NB4 (cell line): ENCODE results near the gene TMEM132E.
A peak's percentile ranks its signal among the peaks of the same experiment; 100 is the strongest.

ENCODE experiments used
- DNase-seq: peaks from one replicate; pipeline ENCODE4 v3.0.0; 2010; ENCODE audit warnings: low read depth
- H3K4me3 ChIP-seq: one replicate; pipeline ENCODE4 v1.5.1; 2011; ENCODE audit warnings: mild to moderate bottlenecking, low read depth, low read length, moderate library complexity
- MYC ChIP-seq: IDR thresholded peaks from 2 replicates; pipeline ENCODE4 v1.6.1; 2011; ENCODE audit warnings: low read depth, low read length
- POLR2A ChIP-seq: IDR thresholded peaks from 2 replicates; pipeline ENCODE4 v1.6.1; 2011; ENCODE audit warnings: mild to moderate bottlenecking; ENCODE audit not compliant: insufficient read length; ENCODE audit errors: extremely low read depth
- TF ChIP-seq, protein P1 (sequence below): IDR thresholded peaks from 2 replicates; pipeline ENCODE4 v1.6.1; 2011; ENCODE audit warnings: low read depth, low read length
- TF ChIP-seq, protein P2 (sequence below): IDR thresholded peaks from one replicate; pipeline ENCODE4 v1.5.1; 2012; ENCODE audit warnings: low read depth, low read length

The TMEM132E gene

DNA sequence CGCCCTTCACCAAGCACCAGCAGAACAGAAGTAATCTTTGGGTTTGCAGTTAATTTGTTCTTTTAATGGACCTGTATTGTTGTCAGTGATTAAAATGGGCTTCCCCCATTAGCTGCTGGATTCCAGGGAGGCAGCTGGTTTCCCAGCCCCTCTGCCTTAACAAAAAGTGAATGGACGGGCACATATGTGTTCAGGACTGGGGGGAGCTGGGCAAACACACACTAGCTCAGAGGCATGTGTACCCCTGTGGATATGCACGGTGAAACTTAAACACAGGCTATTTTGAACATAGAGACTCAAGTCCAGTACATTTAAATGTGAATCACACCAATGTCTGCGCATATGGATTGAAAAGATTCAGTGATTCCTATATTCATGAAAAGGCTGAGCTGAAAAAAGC is 25.5 kb upstream of the TMEM132E start:
- TF ChIP-seq, protein P1, sequence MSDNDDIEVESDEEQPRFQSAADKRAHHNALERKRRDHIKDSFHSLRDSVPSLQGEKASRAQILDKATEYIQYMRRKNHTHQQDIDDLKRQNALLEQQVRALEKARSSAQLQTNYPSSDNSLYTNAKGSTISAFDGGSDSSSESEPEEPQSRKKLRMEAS, result no peak
- TF ChIP-seq POLR2A, result no peak
- no peak overlapping the region for H3K4me3 ChIP-seq
- no peak for DNase-seq

DNA sequence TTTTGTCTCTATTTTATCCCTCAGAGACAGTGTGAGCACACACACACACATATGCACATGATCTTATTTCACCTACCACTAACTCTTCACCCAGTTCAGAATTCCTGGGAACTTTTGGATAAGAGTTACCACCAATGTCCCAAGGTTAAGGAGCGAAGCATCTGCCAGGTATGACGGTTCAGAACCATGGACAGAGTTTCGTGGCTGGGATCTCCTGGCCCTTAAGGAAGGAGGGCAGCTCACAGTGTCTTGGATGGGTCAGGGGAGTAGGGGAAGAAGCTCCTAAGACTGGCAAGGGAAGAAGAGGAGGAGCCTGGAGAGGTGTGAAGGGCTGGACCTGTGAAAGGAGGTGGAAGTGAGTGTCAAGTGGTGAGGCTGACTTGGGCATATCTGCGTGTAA is 23.0 kb upstream of the TMEM132E start:
- peak; percentile 42 for DNase-seq
- no peak overlapping the region for H3K4me3 ChIP-seq
- TF ChIP-seq, protein P2, sequence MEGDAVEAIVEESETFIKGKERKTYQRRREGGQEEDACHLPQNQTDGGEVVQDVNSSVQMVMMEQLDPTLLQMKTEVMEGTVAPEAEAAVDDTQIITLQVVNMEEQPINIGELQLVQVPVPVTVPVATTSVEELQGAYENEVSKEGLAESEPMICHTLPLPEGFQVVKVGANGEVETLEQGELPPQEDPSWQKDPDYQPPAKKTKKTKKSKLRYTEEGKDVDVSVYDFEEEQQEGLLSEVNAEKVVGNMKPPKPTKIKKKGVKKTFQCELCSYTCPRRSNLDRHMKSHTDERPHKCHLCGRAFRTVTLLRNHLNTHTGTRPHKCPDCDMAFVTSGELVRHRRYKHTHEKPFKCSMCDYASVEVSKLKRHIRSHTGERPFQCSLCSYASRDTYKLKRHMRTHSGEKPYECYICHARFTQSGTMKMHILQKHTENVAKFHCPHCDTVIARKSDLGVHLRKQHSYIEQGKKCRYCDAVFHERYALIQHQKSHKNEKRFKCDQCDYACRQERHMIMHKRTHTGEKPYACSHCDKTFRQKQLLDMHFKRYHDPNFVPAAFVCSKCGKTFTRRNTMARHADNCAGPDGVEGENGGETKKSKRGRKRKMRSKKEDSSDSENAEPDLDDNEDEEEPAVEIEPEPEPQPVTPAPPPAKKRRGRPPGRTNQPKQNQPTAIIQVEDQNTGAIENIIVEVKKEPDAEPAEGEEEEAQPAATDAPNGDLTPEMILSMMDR, result no peak
- TF ChIP-seq MYC, result no peak
- TF ChIP-seq, protein P1, result no peak
- TF ChIP-seq POLR2A, result no peak

DNA sequence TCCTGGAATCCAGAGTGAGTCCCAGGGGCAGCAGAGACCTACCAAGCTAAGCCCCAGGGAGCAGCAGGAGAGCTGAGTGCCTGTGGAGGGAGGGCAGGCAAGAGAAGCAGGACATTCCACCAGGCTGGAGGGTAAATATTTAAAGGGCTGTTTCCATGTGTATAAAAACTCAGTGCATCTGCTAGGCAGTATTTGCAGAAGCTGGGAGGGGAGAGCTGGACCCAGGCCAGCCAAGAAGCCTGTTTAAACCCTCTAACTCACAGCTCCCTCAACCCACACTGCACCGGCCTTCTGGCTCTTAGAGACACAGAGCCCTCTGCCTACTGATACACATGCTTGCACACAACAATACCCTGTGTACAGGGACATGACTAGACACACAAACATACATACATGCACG is 22.5 kb upstream of the TMEM132E start:
- no peak for TF ChIP-seq POLR2A
- H3K4me3 ChIP-seq, result no peak overlapping the region
- no peak for DNase-seq

DNA sequence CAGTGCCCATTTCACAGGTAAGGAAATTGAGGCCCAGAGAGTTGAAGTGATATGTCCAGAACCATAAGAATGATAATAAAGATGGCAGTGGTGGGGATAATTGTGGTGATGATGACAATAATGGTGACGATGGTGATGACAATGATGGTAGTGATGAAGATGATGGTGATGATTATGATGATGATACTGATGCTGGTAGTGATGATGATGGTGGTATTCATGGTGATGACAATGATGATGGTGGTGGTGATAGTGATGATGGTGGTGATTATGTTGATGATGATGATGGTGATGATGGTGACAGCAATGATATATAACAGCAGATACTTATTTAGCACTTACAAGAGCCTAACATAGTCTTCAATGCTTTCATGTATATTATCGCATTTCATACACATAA is 18.1 kb upstream of the TMEM132E start:
- H3K4me3 ChIP-seq, result no peak overlapping the region
- TF ChIP-seq, protein P1, result no peak
- TF ChIP-seq MYC (no peak), POLR2A (no peak)
- TF ChIP-seq, protein P2, result no peak
- no peak for DNase-seq

DNA sequence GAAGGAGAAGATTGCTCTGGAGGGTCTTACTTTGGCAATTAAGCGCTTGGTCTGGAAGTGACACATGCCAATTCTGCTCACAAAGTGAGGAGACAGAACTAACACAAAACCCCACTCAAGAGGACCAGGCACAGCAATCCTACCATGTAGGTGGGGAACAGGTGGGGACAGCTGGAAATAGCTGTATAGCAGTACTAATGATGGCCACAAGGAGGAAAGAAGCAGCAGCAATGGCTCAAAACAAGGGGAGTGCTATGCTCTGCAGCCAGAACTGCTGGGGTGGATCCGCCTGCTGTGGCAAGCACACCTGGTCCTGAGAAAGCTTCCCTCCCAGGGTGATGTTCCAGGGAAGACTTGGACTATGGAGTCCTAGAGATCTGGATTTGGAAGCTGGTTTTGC is 17.0 kb upstream of the TMEM132E start:
- DNase-seq, result no peak
- H3K4me3 ChIP-seq, result no peak overlapping the region
- TF ChIP-seq, protein P2, result peak; percentile 46
- no peak for TF ChIP-seq POLR2A

DNA sequence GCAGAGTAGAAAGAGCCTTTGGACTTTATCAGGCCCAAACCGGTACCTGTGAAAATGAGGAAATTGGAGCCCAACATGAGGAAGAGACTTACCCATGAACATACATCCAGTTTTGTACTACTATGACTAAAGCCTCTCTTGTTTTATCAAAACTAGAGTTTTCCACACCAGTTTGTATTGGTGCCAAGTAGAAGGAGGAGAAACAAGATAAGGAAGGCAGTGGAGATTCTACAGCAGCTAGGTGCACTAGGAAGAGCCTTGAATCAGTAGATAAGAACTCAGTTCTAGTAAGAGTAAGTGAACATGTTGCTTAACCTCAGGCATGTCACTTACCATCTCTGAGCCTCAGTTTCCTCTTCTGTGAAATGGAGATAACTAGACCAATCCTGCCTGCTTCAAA is 13.7 kb upstream of the TMEM132E start:
- TF ChIP-seq, protein P1, result no peak
- TF ChIP-seq POLR2A, result no peak
- TF ChIP-seq, protein P2, result no peak
- TF ChIP-seq MYC, result no peak
- no peak overlapping the region for H3K4me3 ChIP-seq
- DNase-seq, result no peak

DNA sequence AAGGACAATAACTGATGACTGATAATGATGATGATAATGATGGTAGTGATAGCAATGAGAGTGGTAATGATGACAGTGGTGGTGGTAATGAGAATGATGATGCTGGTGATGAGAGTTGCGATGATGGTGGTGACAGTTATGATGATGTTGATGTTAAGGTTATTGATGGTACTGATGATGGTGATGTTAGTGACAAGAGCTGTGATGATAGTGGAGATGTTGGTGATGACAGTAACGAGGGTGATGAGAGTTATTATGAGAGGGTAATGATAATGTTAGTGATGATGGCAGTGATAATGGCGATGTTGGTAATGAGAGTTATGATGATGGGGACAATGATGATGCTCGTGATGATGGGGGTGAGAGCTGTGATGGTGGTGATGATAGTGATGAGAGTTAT is 13.2 kb upstream of the TMEM132E start:
- H3K4me3 ChIP-seq, result no peak overlapping the region
- DNase-seq, result no peak
- TF ChIP-seq, protein P2, result no peak
- TF ChIP-seq POLR2A, result no peak
- TF ChIP-seq MYC, result no peak
- TF ChIP-seq, protein P1, result no peak
